Measurements from ENCODE around the gene LARP4B. TPM values are rescaled to one million over a fixed set of nuclear protein-coding genes. Genes with fewer than 3 reads are reported as not detected.

The LARP4B gene
- total RNA-seq, 1 donor from 2014 or later: 59.9 TPM

- DNase-seq (no peak), ATAC-seq (ENCODE audit: poor library complexity) (no peak)
- intact Hi-C loops (cut with DNase I): no loop called here
Observed at GRCh38 chr10:804191-804781, 127.2 kb downstream of the LARP4B start.

- ATAC-seq (ENCODE audit: poor library complexity) (peak; percentile 7), DNase-seq (no peak)
- intact Hi-C loops (cut with DNase I): no loop called here
Observed at GRCh38 chr10:803041-803741, 128.3 kb downstream of the LARP4B start.

- no peak for ATAC-seq (ENCODE audit: poor library complexity)
- DNase-seq: no peak
- intact Hi-C loops (cut with DNase I): no loop called here
Observed at GRCh38 chr10:802506-802905, 129.0 kb downstream of the LARP4B start.

- intact Hi-C loops (cut with DNase I): loop anchor here (10.0 kb wide), 1 partner anchor 212 kb away; no protein-coding TSS in a partner anchor
- no peak for DNase-seq
- ATAC-seq (ENCODE audit: poor library complexity): no peak
Observed at GRCh38 chr10:797179-797578, 134.3 kb downstream of the LARP4B start.

GRCh38 chr10:796233-796632 is 135.3 kb downstream of the LARP4B start:
- ATAC-seq (ENCODE audit: poor library complexity) (no peak), DNase-seq (no peak)
- intact Hi-C loops (cut with DNase I): loop anchor here (10.0 kb wide), 1 partner anchor 211 kb away; no protein-coding TSS in a partner anchor

GRCh38 chr10:794382-794956 is 137.0 kb downstream of the LARP4B start:
- DNase-seq: no peak
- intact Hi-C loops (cut with DNase I): loop anchor here (10.0 kb wide), 1 partner anchor 210 kb away; no protein-coding TSS in a partner anchor

GRCh38 chr10:792792-793100 is 138.8 kb downstream of the LARP4B start:
- DNase-seq (no peak), ATAC-seq (ENCODE audit: poor library complexity) (no peak)
- intact Hi-C loops (cut with DNase I): loop anchor here (10.0 kb wide), 1 partner anchor 208 kb away; no protein-coding TSS in a partner anchor

More at GRCh38 chr10:794382-794956, 137.0 kb downstream of the LARP4B start:
- peak; percentile 70 for ATAC-seq (ENCODE audit: poor library complexity)

- ATAC-seq (ENCODE audit: poor library complexity): no peak
- peak; percentile 15 for DNase-seq
- intact Hi-C loops (cut with DNase I): loop anchor here (10.0 kb wide), 1 partner anchor 207 kb away; no protein-coding TSS in a partner anchor
Observed at GRCh38 chr10:792083-792791, 139.3 kb downstream of the LARP4B start.

GRCh38 chr10:791639-792038 is 139.9 kb downstream of the LARP4B start:
- no peak for ATAC-seq (ENCODE audit: poor library complexity)
- intact Hi-C loops (cut with DNase I): loop anchor here (10.0 kb wide), 1 partner anchor 207 kb away; no protein-coding TSS in a partner anchor
- DNase-seq: no peak

- DNase-seq (peak; percentile 41), ATAC-seq (ENCODE audit: poor library complexity) (no peak)
- intact Hi-C loops (cut with DNase I): loop anchor here (10.0 kb wide), 1 partner anchor 206 kb away; no protein-coding TSS in a partner anchor
Observed at GRCh38 chr10:790821-791551, 140.5 kb downstream of the LARP4B start.

GRCh38 chr10:789831-790701 is 141.4 kb downstream of the LARP4B start:
- ATAC-seq (ENCODE audit: poor library complexity) (no peak), DNase-seq (peak; percentile 29)
- intact Hi-C loops (cut with DNase I): loop anchor here (5.0 to 10.0 kb wide), 2 partner anchors 205 to 278 kb away; no protein-coding TSS in a partner anchor

GRCh38 chr10:788796-789748 is 142.4 kb downstream of the LARP4B start:
- ATAC-seq (ENCODE audit: poor library complexity): peak; percentile 92
- DNase-seq: peak; percentile 87
- intact Hi-C loops (cut with DNase I): loop anchor here (5.0 kb wide), 1 partner anchor 277 kb away; no protein-coding TSS in a partner anchor

GRCh38 chr10:787933-788651 is 143.4 kb downstream of the LARP4B start:
- ATAC-seq (ENCODE audit: poor library complexity): no peak
- DNase-seq: peak; percentile 45

GRCh38 chr10:786633-787474 is 144.7 kb downstream of the LARP4B start:
- DNase-seq: peak; percentile 34
- ATAC-seq (ENCODE audit: poor library complexity): no peak
- intact Hi-C loops (cut with DNase I): loop anchor here (5.0 kb wide), 1 partner anchor 275 kb away; no protein-coding TSS in a partner anchor

More at GRCh38 chr10:787933-788651, 143.4 kb downstream of the LARP4B start:
- intact Hi-C loops (cut with DNase I): loop anchor here (5.0 kb wide), 1 partner anchor 276 kb away; no protein-coding TSS in a partner anchor

- DNase-seq (peak; percentile 27), ATAC-seq (ENCODE audit: poor library complexity) (no peak)
- intact Hi-C loops (cut with DNase I): loop anchor here (5.0 kb wide), 1 partner anchor 274 kb away; no protein-coding TSS in a partner anchor
Observed at GRCh38 chr10:785861-786214, 145.7 kb downstream of the LARP4B start.
